Measurements from ENCODE around the gene RAPGEF1.

RAPGEF1 gene

DNA sequence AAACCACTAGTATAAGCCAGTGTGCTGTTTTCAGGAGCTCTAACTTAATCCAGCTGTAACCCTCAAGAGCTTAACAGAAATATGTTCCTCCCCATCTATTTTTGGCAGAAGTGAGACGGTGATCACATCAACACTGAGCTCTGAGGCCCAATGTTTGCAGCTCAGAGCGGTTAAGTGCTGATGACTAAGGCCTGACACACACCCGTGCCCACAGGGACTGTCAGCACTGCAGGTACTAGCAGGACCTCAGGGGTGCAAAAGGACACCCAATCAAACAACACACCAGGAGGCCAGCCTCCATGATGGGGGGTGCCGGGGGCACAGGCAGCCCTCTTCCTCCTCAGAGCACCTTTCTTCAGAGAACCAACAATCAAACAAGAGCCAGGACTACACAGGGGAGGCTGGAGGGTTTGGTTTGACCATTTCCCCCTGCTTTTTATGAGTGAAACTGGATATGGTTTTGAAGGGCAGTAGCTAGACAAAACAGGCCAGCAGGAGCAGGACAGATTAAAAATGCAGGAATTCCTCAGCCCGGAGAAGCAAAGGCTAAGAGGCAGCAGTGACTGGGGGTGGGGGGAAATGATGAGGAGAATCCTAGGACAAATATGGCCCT is 61.3 kb downstream of the RAPGEF1 start:
- TF ChIP-seq, protein P1, sequence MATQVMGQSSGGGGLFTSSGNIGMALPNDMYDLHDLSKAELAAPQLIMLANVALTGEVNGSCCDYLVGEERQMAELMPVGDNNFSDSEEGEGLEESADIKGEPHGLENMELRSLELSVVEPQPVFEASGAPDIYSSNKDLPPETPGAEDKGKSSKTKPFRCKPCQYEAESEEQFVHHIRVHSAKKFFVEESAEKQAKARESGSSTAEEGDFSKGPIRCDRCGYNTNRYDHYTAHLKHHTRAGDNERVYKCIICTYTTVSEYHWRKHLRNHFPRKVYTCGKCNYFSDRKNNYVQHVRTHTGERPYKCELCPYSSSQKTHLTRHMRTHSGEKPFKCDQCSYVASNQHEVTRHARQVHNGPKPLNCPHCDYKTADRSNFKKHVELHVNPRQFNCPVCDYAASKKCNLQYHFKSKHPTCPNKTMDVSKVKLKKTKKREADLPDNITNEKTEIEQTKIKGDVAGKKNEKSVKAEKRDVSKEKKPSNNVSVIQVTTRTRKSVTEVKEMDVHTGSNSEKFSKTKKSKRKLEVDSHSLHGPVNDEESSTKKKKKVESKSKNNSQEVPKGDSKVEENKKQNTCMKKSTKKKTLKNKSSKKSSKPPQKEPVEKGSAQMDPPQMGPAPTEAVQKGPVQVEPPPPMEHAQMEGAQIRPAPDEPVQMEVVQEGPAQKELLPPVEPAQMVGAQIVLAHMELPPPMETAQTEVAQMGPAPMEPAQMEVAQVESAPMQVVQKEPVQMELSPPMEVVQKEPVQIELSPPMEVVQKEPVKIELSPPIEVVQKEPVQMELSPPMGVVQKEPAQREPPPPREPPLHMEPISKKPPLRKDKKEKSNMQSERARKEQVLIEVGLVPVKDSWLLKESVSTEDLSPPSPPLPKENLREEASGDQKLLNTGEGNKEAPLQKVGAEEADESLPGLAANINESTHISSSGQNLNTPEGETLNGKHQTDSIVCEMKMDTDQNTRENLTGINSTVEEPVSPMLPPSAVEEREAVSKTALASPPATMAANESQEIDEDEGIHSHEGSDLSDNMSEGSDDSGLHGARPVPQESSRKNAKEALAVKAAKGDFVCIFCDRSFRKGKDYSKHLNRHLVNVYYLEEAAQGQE (IDR thresholded peaks at IDR 0.05; ENCODE audit: insufficient replicate concordance, low read depth), result no peak
- no peak for TF ChIP-seq SPI1 (IDR thresholded peaks at IDR 0.05; ENCODE audit: borderline replicate concordance, low read depth)
- TF ChIP-seq CTCF (IDR thresholded peaks at IDR 0.05; ENCODE audit: insufficient read depth, low read length), result no peak
- no peak for TF ChIP-seq POLR2AphosphoS5 (IDR thresholded peaks at IDR 0.05; ENCODE audit: low read depth)
- no peak for TF ChIP-seq GABPA (IDR thresholded peaks at IDR 0.05; ENCODE audit: low read depth)
- Histone ChIP-seq H3K4me3 (replicated peaks; ENCODE audit: insufficient read depth, low read length) (no peak overlapping the region), H3K27ac (replicated peaks) (no peak overlapping the region), H3K27me3 (ENCODE audit: insufficient read depth, poor library complexity, severe bottlenecking) (no peaks in the 10 kb centered on the region)
- DNase-seq (ENCODE audit: low read depth in 1 of 2, low spot score in 1 of 2), result peak; percentile 46 to 71

DNA sequence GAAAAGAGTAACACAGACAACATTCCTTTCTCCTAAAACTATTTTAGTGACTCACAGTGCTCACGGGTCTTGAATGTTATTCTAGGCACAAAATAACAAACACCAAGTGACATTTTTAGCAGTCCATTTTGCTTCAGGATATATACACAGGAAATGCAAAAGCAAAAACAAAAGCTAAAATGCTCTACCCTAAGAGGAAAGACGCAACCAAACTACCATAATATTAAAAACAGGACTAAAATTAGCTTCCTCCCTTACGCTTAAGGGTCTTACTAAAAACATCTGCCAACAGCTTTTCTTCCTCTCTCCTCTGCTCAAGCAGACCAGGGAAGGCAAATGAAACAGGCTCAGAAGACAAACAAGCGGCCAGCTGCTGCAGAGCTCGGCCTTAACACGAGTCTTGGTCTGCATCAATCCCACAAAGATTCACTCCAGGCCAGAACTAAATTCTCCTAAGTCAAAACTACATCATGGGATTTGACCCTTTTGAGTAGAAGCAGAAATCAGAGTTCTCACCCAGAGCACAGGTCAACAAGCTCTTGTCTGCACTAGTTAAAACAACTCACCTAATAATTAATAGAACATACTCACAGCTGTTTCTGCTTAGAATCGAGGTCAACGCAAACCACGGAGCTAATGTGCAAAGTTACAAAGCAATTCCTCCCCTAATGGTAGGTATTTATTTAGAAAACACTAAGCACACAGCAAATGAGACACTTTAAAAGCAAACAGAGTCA is 62.3 kb downstream of the RAPGEF1 start:
- peak in 1 of 2 experiments; percentile 14 for DNase-seq (ENCODE audit: low read depth in 1 of 2, low spot score in 1 of 2)
- no peak for TF ChIP-seq GABPA (IDR thresholded peaks at IDR 0.05; ENCODE audit: low read depth)
- no peak for TF ChIP-seq POLR2AphosphoS5 (IDR thresholded peaks at IDR 0.05; ENCODE audit: low read depth)
- TF ChIP-seq, protein P1 (IDR thresholded peaks at IDR 0.05; ENCODE audit: insufficient replicate concordance, low read depth), result no peak
- TF ChIP-seq CTCF (IDR thresholded peaks at IDR 0.05; ENCODE audit: insufficient read depth, low read length), result no peak
- TF ChIP-seq SPI1 (IDR thresholded peaks at IDR 0.05; ENCODE audit: borderline replicate concordance, low read depth), result no peak
- no peak overlapping the region for H3K4me3 ChIP-seq (replicated peaks; ENCODE audit: insufficient read depth, low read length)
- peak overlapping the region; percentile 13; the same call in 1 of the 2 replicates for H3K27ac ChIP-seq (replicated peaks)
- H3K27me3 ChIP-seq (ENCODE audit: insufficient read depth, poor library complexity, severe bottlenecking), result no peaks in the 10 kb centered on the region

GRCh38 chr9:131677049-131677443 is 62.8 kb downstream of the RAPGEF1 start:
- Histone ChIP-seq H3K27ac (replicated peaks) (no peak overlapping the region), H3K27me3 (ENCODE audit: insufficient read depth, poor library complexity, severe bottlenecking) (no peaks in the 10 kb centered on the region), H3K4me3 (replicated peaks; ENCODE audit: insufficient read depth, low read length) (no peak overlapping the region)
- DNase-seq (ENCODE audit: low read depth in 1 of 2, low spot score in 1 of 2), result no peak
- no peak for TF ChIP-seq GABPA (IDR thresholded peaks at IDR 0.05; ENCODE audit: low read depth)
- no peak for TF ChIP-seq POLR2AphosphoS5 (IDR thresholded peaks at IDR 0.05; ENCODE audit: low read depth)
- TF ChIP-seq, protein P1 (IDR thresholded peaks at IDR 0.05; ENCODE audit: insufficient replicate concordance, low read depth), result no peak
- no peak for TF ChIP-seq CTCF (IDR thresholded peaks at IDR 0.05; ENCODE audit: insufficient read depth, low read length)
- TF ChIP-seq SPI1 (IDR thresholded peaks at IDR 0.05; ENCODE audit: borderline replicate concordance, low read depth), result no peak
